Central memory CD8-positive, alpha-beta T cell (primary cell): ENCODE data around the gene MRGPRF.

Experiments
- ATAC-seq: fragments of 150-1000 bp; cut with Tn5 transposase; replicated peaks from 2 replicates; pipeline ENCODE4 v1.10.0; 2022; ENCODE audit warnings: mild to moderate bottlenecking, moderate FRiP score, moderate number of reproducible peaks; ENCODE audit not compliant: poor library complexity, severe bottlenecking; ENCODE audit errors: extremely low read depth
- DNase-seq, 2 donors: peaks; one replicate each; pipeline ENCODE4 v3.0.0; 2021; ENCODE audit warnings: low spot score in 2 of 2
- H3K27ac Mint-ChIP-seq: one replicate; pipeline ENCODE4 v1.8.0; 2022; ENCODE audit warnings: low read depth, mild to moderate bottlenecking, moderate library complexity, mixed read lengths
- H3K27me3 Mint-ChIP-seq: one replicate; pipeline ENCODE4 v1.8.0; 2022; ENCODE audit warnings: mixed read lengths
- H3K36me3 Mint-ChIP-seq: one replicate; pipeline ENCODE4 v1.8.0; 2022; ENCODE audit warnings: mild to moderate bottlenecking, moderate library complexity, mixed read lengths; ENCODE audit not compliant: insufficient read depth
- H3K4me1 Mint-ChIP-seq: one replicate; pipeline ENCODE4 v1.8.0; 2022; ENCODE audit warnings: mixed read lengths
- H3K4me3 Mint-ChIP-seq: one replicate; pipeline ENCODE4 v1.8.0; 2022; ENCODE audit warnings: mild to moderate bottlenecking, moderate library complexity, mixed read lengths
- H3K9me3 Mint-ChIP-seq: one replicate; pipeline ENCODE4 v1.8.0; 2022; ENCODE audit warnings: mixed read lengths

MRGPRF gene

DNA sequence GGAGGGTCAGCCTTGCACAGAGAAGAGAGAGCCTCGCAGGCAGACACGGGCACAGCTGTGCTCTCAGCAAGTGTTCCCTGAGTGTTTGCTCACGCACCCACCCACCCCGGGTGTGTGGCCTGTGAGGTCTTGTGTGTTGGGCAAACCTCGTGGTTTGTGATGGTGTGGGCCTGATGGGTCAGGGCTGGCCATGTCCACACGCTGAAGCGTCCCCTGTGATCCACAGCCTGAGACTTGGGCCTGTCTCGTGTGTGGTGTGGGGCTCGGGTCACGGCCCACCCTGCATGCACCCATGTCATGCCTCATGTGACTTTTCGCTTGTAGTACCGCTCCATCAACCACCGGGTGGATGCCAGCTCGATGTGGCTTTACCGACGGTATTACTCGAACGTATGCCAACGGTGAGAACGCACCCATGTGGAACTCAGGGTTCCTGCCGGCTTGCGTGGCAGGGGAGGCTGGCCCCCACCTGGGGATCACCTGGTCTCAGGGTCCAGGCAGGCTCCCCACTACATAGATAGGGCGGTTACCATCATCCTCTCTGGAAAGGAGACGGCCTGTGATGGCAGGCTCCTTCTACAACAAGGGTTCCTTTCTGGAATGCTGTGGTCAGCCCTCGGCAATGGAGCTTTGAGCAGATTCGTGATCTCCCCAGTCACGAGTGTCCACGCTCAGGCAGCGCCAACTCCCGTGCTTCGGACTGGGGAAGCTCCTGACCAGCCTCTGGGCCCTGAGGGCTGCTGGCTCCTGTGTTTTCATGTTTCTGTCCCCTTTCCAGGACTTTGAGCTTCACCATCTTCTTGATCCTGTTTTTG, 41.6 kb upstream of the MRGPRF start:
- DNase-seq = no peak
- H3K4me3 Mint-ChIP-seq = no peak overlapping the region
- H3K27ac Mint-ChIP-seq = peak overlapping the region; percentile 66
- peaks cover 4% of the 10 kb centered on the region for H3K36me3 Mint-ChIP-seq
- H3K4me1 Mint-ChIP-seq = peaks cover 18% of the 10 kb centered on the region
- H3K27me3 Mint-ChIP-seq = no peaks in the 10 kb centered on the region
- no peak for ATAC-seq
- H3K9me3 Mint-ChIP-seq = no peaks in the 10 kb centered on the region

GRCh38 chr11:69053546-69054396, 40.7 kb upstream of the MRGPRF start:
- H3K4me3 Mint-ChIP-seq = no peak overlapping the region
- ATAC-seq (no peak), DNase-seq (no peak)
- H3K27ac Mint-ChIP-seq = no peak overlapping the region
- peaks cover 3% of the 10 kb centered on the region for H3K36me3 Mint-ChIP-seq
- H3K9me3 Mint-ChIP-seq = no peaks in the 10 kb centered on the region
- H3K4me1 Mint-ChIP-seq = peaks cover 18% of the 10 kb centered on the region
- no peaks in the 10 kb centered on the region for H3K27me3 Mint-ChIP-seq

GRCh38 chr11:69053169-69053477, 40.1 kb upstream of the MRGPRF start:
- peaks cover 23% of the 10 kb centered on the region for H3K4me1 Mint-ChIP-seq
- DNase-seq (no peak), ATAC-seq (no peak)
- no peaks in the 10 kb centered on the region for H3K27me3 Mint-ChIP-seq
- no peaks in the 10 kb centered on the region for H3K9me3 Mint-ChIP-seq
- no peak overlapping the region for H3K4me3 Mint-ChIP-seq
- H3K27ac Mint-ChIP-seq = no peak overlapping the region
- peaks cover 3% of the 10 kb centered on the region for H3K36me3 Mint-ChIP-seq

DNA sequence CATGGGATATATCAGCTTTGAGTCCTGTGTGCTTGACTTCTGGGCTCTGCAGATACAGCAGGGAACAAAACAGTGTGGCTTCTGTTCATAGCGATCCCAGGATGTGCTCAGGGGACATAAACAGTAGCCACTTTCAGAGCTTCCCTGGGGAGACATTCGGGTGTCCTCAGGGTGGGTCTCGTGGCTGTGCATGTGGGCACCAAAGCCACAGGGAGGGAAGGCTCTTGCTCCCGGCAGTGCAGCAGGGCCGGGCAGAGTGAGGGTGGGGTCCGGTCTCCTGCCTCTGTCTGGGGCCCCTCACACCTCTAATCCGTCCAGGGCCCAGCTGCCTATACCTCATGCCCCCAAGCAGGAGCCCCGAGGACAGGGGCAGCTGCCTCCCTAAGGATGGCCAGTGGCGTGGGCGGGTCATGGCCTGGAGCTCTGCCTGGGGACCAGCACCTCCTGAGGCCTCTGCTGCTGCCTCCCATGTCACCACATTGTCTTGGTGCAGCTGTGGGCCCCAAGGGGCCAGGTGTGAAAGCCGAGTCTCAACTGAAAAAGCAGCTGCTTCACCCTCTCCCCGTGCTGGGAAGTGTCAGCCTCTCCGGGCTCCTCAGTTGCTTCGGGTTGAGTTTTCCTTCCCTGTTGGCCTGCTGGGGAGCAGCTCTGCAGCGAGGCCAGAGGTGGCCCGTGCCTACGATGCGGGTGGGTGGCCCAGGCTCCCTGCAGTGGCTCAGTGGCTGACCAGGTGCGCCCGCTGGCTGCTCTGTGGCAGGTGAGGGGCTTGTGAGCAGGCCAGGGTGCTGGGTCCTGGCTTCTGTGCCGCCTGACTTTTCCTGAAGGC, 39.5 kb upstream of the MRGPRF start:
- peaks cover 28% of the 10 kb centered on the region for H3K4me1 Mint-ChIP-seq
- H3K27me3 Mint-ChIP-seq = no peaks in the 10 kb centered on the region
- H3K9me3 Mint-ChIP-seq = no peaks in the 10 kb centered on the region
- ATAC-seq (no peak), DNase-seq (no peak)
- H3K27ac Mint-ChIP-seq = peak overlapping the region; percentile 44
- H3K36me3 Mint-ChIP-seq = peaks cover 1% of the 10 kb centered on the region
- no peak overlapping the region for H3K4me3 Mint-ChIP-seq

DNA sequence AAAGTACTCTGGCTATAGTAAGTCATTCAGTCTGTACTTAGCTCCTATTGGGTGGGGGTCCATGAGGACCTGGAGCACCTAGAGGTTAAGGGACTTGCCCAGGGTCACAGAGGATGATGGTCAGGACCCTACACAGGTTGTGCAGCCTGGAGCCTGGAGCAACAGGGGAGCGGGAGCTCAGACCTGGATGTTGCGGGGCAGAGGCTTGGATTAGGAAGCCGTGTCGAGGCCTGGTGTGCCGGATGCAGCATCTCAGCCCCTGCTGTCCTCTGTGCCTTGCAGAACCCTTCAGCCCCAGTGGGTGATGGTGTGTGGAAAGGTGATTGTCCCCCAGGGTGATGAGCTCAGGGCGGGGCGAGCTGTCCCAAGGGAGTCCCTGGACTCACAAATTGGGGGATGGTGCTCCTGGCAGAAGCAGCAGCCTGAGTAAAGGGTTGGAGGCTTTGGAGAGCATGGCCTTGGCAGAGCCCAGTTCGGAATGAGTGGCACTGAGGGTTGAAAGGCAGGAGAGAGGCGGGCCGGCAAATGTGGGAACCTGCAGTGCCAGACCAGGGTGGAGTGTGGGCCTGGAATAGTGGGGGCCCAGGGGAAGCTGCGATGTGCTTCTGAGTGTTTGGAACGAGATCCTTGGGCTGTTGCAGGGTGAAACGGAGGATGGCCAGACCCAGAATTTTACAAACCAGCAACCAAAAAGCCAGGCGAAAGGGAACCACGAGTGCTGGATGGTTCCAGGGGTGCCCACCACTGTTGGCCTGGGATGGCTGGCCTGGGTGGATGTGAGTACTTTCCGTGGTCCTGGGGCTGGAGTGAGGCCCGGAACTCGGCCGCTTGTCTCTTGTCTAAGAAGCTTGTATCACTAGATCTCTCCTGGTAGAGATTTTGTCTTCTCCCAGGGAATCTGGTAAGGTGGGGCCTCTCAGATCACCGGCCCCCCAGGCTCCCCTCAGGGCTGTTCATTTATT, 38.6 kb upstream of the MRGPRF start:
- no peak for ATAC-seq
- Mint-ChIP-seq H3K9me3 (no peaks in the 10 kb centered on the region), H3K4me1 (peaks cover 28% of the 10 kb centered on the region), H3K36me3 (peaks cover 1% of the 10 kb centered on the region), H3K27ac (peak overlapping the region; percentile 64), H3K4me3 (no peak overlapping the region), H3K27me3 (no peaks in the 10 kb centered on the region)
- no peak for DNase-seq

- Mint-ChIP-seq H3K27ac (peak overlapping the region; percentile 86), H3K36me3 (no peaks in the 10 kb centered on the region), H3K4me1 (peaks cover 20% of the 10 kb centered on the region), H3K9me3 (no peaks in the 10 kb centered on the region), H3K27me3 (no peaks in the 10 kb centered on the region), H3K4me3 (peak overlapping the region; percentile 78)
- ATAC-seq = no peak
- DNase-seq = no peak
These were observed 37.7 kb upstream of the MRGPRF start for GRCh38 chr11:69050592-69051380.

DNA sequence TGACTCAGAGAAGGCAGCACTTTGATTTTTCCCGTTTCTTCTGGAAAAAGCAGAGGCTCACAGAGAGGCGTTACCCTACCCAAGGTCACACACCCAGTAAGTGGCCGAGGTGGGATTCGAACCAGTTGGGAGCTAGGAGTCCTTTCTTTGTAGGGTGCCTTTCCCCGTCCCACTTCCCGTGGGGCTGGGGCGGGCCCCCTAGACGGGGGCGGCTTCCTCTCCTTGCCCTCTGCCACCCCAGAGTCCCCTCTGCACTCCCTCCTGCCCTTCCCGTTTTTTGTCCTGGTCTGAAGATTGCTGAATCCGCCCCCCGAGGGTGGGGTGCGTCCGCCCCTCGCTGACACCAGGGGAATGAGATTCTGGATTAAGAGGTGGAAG, 36.4 kb upstream of the MRGPRF start:
- no peak for ATAC-seq
- Mint-ChIP-seq H3K27me3 (no peaks in the 10 kb centered on the region), H3K36me3 (no peaks in the 10 kb centered on the region), H3K9me3 (no peaks in the 10 kb centered on the region), H3K4me3 (peak overlapping the region; percentile 78), H3K27ac (peak overlapping the region; percentile 86), H3K4me1 (peaks cover 15% of the 10 kb centered on the region)
- no peak for DNase-seq

GRCh38 chr11:69048694-69049489, 35.8 kb upstream of the MRGPRF start, which contains the start of gene TPCN2:
Gene TPCN2, plus strand, starts transcription at chr11:69048932. Its CDS starts 66 bp downstream, at chr11:69048998.
- no peaks in the 10 kb centered on the region for H3K27me3 Mint-ChIP-seq

GRCh38 chr11:69048031-69048693, 35.1 kb upstream of the MRGPRF start:
- no peaks in the 10 kb centered on the region for H3K36me3 Mint-ChIP-seq
- no peaks in the 10 kb centered on the region for H3K9me3 Mint-ChIP-seq
- H3K4me1 Mint-ChIP-seq = peaks cover 15% of the 10 kb centered on the region
- H3K27ac Mint-ChIP-seq = peak overlapping the region; percentile 55
- peak overlapping the region; percentile 78 for H3K4me3 Mint-ChIP-seq
- H3K27me3 Mint-ChIP-seq = no peaks in the 10 kb centered on the region
- no peak for DNase-seq
- ATAC-seq = no peak

More at GRCh38 chr11:69048694-69049489, 35.8 kb upstream of the MRGPRF start, which contains the start of gene TPCN2:
- Mint-ChIP-seq H3K4me3 (peak within 1 kb of the TSS; percentile 78), H3K4me1 (peaks cover 15% of the 10 kb centered on the region), H3K27ac (peak within 1 kb of the TSS; percentile 86), H3K9me3 (no peaks in the 10 kb centered on the region), H3K36me3 (no peaks in the 10 kb centered on the region)
- DNase-seq = peak; percentile 77 to 84
- peak; percentile 95 for ATAC-seq
